Occipital lobe (tissue), 2 donors: ENCODE results near the gene SPATA13. TPM values are rescaled to one million over a fixed set of nuclear protein-coding genes. Genes with fewer than 3 reads are reported as not detected.

Experiments used
- DNase-seq: peaks from one replicate; lab custom pipeline; 2025; lab: John Stamatoyannopoulos, UW
- total RNA-seq: library from RNA; depleted of rRNA; stranded (reverse); fragments of >200 nt; gene quantifications from one replicate; pipeline ENCODE4 v1.2.3, GENCODE V29; 2014

Gene SPATA13
- total RNA-seq, 1 donor from 2014 or later = 20.0 TPM

GRCh38 chr13:24250376-24251057 lies 90.0 kb downstream of the SPATA13 start:
- DNase-seq = no peak

GRCh38 chr13:24251525-24251924 lies 91.0 kb downstream of the SPATA13 start:
- DNase-seq = no peak

GRCh38 chr13:24252136-24252535 lies 91.6 kb downstream of the SPATA13 start:
- no peak for DNase-seq

GRCh38 chr13:24253520-24254145 lies 93.1 kb downstream of the SPATA13 start:
- DNase-seq = no peak

- DNase-seq = no peak
Observed at GRCh38 chr13:24254146-24254841, 93.8 kb downstream of the SPATA13 start.

GRCh38 chr13:24257497-24257896 lies 97.0 kb downstream of the SPATA13 start:
- no peak for DNase-seq

GRCh38 chr13:24261566-24261965 lies 101.0 kb downstream of the SPATA13 start:
- no peak for DNase-seq

GRCh38 chr13:24263632-24264031 lies 103.1 kb downstream of the SPATA13 start:
- no peak for DNase-seq

- DNase-seq = no peak
Observed at GRCh38 chr13:24264976-24265375, 104.5 kb downstream of the SPATA13 start.

GRCh38 chr13:24265453-24265852 lies 104.9 kb downstream of the SPATA13 start:
- DNase-seq = no peak

GRCh38 chr13:24267274-24267673 lies 106.8 kb downstream of the SPATA13 start:
- DNase-seq = no peak

GRCh38 chr13:24267801-24268200 lies 107.3 kb downstream of the SPATA13 start:
- no peak for DNase-seq

- no peak for DNase-seq
Observed at GRCh38 chr13:24269821-24270220, 109.3 kb downstream of the SPATA13 start.

- peak; percentile 66 for DNase-seq
Observed at GRCh38 chr13:24270639-24271141, 110.2 kb downstream of the SPATA13 start.

GRCh38 chr13:24271231-24271600 lies 110.7 kb downstream of the SPATA13 start:
- no peak for DNase-seq

- peak; percentile 75 for DNase-seq
Observed at GRCh38 chr13:24271601-24272451, 111.3 kb downstream of the SPATA13 start.

- no peak for DNase-seq
Observed at GRCh38 chr13:24272452-24273161, 112.1 kb downstream of the SPATA13 start.

- no peak for DNase-seq
Observed at GRCh38 chr13:24273926-24274325, 113.4 kb downstream of the SPATA13 start.

GRCh38 chr13:24274452-24275021 lies 114.0 kb downstream of the SPATA13 start:
- no peak for DNase-seq

- no peak for DNase-seq
Observed at GRCh38 chr13:24275041-24275440, 114.5 kb downstream of the SPATA13 start.

GRCh38 chr13:24276306-24276705 lies 115.8 kb downstream of the SPATA13 start:
- DNase-seq = no peak
